ENCODE results near the gene RNF175. TPM values are rescaled to one million over a fixed set of nuclear protein-coding genes. Genes with fewer than 3 reads are reported as not detected.

The RNF175 gene
- total RNA-seq, 1 donor from 2014 or later: not detected

DNA sequence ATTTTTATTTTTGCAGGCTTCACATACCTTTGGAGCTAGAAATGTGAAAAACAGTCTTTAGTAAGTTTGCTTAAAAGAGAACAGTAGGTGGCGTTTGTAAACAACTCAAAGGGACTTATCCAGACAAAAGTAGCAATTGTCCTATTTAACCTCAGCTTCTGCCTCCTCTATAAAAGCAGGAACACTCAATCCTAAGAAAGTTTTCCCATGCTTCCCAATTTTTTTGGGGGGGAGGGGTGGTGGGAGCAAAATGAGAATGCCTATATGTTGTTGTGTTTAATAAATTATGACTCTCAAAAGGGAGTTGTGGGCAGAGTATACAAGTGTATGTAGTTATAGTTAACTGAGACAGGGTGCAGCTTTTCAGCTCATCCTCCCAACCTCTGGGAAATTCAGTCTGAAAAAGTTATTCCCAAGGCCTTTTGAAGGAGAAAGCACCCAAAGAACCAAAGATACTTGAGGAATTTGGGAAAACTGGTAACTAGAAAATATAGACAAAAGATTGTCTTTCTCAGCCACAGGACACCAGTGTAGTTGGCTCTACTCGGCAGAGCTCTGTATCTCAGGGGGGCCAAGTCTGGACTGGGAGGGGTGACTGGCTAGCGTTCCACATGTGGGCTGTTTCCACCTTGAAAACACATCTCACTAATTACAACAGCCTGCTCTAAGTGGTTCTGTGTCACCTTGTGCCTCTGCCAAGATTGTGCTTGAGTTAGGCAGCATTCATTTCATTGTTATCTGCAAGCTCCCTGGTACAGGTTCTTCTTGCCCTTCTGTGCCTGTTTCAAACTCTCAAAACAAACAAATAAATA lies 26.3 kb upstream of the RNF175 start:
- intact Hi-C loops (cut with micrococcal nuclease): loop anchor here (5.0 to 10.0 kb wide), 3 partner anchors 239 to 721 kb away; partner anchors contain the start of gene DCHS2

DNA sequence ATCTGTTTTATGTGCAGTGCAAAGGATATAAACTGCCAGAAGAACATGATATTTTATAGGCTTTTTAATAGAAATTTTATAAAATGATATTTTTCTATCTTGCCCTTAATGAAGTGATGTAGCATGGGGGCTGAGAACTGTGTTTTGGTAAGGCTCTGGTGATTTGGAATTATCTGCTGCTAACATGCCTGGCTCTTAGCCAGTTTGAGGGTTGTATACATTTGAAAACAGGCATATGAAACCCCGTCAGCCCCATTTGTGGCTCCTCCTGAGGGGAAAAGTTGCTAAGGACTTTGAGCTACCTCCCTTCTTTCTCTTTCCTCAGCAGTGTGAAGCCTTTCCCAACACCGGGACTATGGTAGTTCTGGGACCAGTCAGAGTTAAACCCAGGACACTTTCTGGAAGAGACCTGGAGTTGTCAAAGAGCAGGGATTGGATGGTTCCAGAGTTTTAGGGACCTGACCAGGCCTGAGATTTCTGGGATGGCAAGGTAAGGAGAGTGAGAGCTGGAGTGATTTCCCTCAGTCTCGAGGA lies 24.4 kb upstream of the RNF175 start:
- intact Hi-C loops (cut with micrococcal nuclease): loop anchor here (10.0 kb wide), 1 partner anchor 241 kb away; no protein-coding TSS in a partner anchor

DNA sequence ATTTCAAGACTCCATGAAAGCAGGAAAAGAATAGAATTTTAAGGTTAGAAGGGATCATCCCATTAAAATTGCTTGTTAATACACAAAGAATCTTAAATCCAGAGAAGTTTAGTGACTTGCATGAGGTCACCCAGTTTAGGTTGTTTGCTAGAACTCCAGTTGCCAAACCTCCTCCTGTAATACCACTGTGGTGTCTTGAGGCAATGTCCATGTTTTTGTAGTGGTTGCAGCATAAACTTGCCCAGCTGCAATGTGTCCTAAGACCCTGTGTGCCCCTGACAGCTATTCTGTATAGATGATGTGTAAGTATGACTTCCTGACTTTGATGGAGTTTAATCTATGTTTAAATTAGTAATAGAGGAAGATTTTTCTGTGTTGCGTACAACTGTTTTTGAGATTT lies 22.8 kb upstream of the RNF175 start:
- intact Hi-C loops (cut with micrococcal nuclease): loop anchor here (10.0 kb wide), 1 partner anchor 242 kb away; no protein-coding TSS in a partner anchor

DNA sequence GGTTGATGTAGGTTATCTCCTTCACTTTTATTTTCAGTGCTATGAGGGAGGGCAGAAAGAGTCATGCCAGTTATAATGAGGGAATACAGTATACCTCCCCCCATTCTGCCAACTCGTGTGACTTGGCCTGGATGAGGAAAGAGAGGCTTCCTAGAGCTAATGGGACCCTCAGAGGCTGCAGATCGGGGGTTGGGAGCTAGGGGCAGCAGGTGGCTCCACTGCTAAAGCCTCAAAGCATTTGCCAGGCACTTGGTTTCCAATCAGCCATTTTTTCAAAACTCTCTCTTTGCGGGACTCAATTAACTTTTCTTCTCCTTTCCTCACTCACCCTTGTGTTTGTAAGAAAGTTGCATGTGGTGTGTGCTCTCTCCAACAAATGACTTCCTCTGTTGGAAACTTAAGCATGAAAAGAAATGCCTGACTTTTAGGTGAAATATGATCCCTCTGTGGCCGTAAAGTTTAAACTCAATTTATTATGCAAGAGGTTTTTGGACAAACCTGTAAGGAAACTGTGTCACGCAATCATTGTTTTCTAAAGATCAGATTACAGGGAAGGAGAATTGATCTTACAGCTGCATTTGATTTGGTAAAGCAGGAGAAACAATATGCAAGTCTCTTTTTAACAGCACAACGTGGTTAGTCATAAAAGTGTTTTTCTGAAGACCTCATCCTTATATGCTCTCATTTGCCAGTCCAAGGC lies 22.0 kb upstream of the RNF175 start:
- intact Hi-C loops (cut with micrococcal nuclease): loop anchor here (10.0 kb wide), 1 partner anchor 243 kb away; no protein-coding TSS in a partner anchor

DNA sequence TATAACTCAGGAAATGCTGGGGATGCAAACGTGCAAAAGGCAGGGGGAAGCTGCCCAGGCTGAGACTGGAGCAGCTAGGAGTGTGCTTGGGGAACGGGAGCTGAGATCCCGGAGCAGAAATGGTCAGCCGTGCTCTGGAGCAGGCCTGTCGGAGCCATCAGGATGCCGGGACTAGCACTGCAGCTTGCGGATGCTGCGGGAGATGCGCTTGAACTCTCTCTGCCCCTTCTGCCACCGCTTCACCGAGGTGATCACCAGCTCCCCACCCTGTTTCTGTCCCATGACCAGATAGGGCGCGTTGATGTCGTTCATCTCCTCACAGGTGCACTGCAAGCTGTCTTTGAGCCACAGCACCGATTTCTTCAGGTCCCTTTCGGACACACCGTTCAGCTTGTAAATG lies 21.5 kb upstream of the RNF175 start:
- intact Hi-C loops (cut with micrococcal nuclease): loop anchor here (10.0 kb wide), 1 partner anchor 244 kb away; no protein-coding TSS in a partner anchor

DNA sequence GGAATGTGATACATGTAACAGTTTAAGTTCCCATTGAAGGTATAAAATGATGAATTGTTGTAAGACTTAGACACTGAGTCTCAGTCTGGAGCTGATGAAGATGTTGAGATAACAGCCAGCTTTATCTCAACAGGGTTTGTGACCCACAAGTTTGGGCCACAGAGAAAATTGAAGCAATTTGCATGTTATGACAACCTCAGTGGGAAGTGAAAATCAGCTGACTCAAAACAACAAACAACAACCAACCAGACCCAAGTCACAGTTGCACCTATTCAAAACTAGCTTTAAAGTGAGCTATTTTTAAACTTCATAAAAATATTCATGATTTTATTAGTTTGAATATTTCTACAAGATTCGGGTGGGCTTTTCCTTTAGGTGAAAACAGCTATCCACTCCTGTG lies 21.1 kb upstream of the RNF175 start:
- intact Hi-C loops (cut with micrococcal nuclease): loop anchor here (10.0 kb wide), 1 partner anchor 244 kb away; no protein-coding TSS in a partner anchor

DNA sequence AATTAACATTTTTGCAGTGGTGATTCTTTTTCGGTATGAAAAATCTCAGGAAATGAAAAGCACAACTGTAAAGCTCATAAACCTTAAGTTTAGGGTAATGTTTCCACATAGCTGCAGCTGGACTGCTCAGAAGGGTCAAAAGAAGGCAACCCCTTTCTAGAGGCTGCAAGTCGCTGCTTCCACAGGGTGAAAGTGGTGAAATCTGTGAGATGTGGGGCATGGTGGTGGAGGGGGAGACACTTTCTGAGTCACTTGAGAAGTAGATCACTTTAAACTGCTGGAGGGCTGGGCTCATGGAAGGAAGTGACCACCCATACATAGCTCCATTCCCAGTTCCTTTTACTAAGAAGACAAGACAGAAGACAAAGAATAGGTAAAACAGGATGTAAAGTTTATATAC lies 20.4 kb upstream of the RNF175 start:
- intact Hi-C loops (cut with micrococcal nuclease): loop anchor here (10.0 kb wide), 1 partner anchor 245 kb away; no protein-coding TSS in a partner anchor

DNA sequence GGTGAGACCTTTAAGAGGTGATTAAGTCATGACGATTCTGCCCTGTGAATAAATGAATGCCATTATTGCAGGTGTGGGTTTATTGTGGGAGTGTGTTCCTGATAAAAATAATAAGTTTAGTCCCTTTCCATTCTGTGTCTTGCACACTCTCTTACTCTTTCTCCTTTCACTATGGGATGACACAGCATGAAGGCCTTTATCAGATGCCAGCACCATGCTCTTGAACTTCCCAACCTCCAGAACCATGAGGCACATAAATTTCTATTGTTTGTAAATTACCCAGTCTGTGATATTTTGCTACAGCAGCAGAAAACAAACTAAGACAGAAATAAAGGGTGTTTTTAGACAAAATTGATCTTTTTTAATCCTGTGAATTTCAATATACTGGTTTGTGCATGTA lies 18.6 kb upstream of the RNF175 start:
- intact Hi-C loops (cut with micrococcal nuclease): no loop called here

DNA sequence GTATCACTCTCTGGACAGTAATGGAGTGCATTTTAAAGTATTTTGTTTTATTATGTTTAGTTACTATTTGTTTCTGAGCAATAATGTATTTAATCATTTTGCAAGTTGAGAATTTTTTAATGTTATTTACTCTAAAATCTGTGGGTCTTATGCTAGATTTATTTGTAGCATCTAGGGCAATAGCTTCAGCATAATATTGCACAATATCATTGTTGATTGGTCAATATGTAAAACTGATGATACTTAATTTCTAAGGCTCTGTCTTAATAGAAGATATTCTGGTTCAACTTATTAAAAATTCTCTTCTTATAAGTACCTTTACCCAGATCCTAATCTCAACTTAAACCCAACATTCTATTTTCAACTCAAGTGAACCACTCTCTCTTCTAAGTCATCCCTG lies 17.6 kb upstream of the RNF175 start:
- intact Hi-C loops (cut with micrococcal nuclease): no loop called here

DNA sequence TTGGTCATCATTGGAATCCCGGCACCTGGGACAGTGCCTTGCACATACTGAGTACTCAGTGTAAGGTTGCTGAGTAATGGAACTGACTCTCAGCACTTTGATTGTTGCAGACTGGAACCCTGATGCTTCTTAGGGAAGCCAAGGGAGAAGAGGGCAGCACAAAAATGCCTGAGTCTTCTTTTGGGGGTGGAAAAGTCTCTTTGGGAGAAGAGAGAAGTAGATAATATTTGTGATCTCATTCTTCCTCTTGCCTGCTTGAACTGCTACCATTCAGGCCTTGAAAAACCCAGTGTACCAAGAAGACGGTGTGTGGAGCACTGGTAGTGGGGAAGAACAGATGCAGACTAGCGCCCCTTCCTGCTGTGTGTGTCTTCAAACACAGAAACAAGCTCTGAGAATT lies 16.8 kb upstream of the RNF175 start:
- intact Hi-C loops (cut with micrococcal nuclease): no loop called here

DNA sequence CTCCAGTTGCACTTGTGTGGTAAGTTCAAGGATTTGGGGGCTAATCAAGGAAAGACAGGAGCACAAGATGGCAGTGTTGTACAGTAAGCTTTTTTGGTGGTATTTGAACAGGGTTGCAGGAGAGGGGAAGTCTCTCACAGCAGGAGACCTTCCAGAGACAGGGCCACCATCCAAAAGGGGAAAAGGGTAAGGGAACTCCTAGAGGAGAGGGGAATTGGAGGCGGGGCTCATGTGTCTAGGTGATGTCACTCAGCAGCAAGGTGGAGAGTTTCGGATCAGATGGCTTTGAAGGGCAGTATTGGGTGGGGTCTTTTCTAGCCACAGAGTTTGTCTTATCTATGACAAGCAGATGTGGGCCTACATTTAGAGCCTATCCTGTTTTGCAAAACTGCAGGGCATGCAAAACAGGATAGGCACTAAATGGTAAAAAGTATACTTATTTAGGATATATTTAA lies 13.4 kb upstream of the RNF175 start:
- intact Hi-C loops (cut with micrococcal nuclease): no loop called here

DNA sequence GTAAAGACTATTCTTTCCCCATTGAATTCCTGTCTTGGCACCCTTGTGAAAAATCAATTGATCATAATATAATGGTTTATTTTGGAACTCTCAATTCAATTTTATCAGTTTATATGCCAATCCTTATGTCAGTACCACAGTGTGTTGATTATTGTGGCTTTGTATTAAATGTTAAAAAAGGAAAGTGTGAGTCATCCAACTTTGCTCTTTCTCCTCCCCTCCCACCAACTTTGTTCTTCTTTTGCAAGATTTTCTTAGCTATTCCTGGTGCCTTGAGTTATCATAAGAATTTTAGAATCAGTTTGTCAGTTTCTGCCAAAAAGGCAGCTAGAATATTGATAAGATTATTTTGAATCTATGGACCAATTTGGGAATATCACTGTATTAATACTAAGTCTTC lies 11.2 kb upstream of the RNF175 start:
- intact Hi-C loops (cut with micrococcal nuclease): no loop called here

DNA sequence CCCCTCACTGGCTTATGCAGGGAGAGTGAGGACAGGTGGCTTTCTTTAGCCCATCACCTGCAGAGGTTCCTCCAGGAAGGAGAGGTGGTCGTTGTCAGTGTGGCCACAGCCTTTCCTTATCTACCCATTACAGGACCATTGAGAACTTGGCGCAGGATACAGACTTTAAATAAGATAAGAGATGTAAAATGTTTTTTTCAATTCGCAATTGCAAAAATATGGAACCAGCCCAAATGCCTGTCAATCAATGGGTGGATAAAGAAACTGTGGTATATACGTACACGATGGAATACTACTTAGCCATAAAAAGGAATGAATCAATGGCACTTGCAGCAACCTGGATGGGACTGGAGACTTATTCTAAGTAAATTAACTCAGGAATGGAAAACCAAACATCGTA lies 6.9 kb upstream of the RNF175 start:
- intact Hi-C loops (cut with micrococcal nuclease): no loop called here

DNA sequence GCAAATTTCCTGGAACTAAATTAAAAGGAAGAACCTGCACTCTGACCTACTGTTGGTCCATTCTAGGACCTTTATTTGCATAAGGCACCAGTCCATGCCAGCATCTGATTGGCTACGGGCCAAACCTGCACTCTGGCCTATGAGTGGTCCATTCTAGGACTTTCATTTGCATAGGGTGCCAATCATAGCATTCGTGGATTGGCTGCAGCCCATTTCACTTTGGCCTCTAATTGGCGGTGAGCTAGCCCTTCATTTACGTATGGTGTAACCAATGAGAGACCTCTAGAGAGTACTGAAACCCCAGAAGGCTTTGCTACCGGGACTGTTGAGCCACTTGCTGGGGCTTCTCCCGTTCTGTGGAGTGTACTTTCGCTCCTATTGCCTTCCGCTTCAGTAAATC lies 6.1 kb upstream of the RNF175 start:
- intact Hi-C loops (cut with micrococcal nuclease): no loop called here

DNA sequence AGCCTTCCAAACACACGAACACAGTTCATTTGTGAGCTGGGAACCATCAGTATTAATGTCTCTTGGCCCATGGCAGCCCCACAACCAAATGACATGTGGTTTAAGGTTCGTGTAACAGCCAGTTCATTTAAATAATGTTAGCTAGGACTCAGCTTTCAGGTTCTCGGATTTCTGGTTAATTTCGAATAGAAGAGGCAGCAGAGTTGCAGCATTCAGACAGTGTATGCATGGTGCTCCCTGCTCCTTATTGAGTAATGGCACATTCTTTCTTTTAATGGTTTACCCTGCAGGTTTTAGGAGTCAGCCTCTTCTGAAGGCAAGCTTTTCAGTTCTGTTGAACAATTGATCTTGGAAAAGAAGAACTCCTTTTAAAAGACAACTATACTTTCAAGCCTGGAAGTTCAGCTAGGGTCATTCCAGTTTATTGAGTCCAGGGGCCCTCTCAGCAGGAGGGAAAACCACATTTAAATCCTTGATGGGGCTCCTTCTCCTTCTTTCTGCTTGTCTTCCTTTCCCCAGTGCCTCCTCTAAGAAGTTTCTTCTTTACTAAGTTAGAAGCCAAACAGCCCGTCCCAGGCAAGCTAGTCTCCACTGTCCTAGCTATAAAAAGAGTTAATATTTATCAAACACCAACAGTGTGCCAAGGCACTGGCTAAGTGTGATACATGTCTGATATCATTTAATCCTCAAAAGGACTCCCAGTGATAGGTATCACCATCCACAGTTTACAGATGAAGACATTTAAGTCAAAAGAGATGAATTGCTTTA lies 5.0 kb upstream of the RNF175 start:
- intact Hi-C loops (cut with micrococcal nuclease): no loop called here

DNA sequence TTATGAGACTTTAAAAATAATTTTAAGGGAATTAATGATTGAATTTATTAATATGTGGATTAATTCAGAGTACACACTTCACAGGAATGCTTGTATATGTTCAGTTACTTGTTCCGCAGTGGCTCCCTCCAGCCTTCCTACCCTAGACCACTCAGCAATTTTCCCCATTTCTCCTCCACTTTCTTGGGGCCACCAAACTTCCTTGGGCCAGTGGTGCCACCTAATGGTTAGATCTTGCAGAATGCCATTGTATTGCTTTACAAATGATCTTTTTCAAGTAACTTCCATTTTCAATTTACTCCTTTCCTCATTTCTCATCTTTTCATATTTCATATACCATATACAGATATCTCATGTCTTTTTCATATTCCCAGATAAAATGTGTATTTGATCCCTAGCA lies 3.6 kb upstream of the RNF175 start:
- intact Hi-C loops (cut with micrococcal nuclease): no loop called here

DNA sequence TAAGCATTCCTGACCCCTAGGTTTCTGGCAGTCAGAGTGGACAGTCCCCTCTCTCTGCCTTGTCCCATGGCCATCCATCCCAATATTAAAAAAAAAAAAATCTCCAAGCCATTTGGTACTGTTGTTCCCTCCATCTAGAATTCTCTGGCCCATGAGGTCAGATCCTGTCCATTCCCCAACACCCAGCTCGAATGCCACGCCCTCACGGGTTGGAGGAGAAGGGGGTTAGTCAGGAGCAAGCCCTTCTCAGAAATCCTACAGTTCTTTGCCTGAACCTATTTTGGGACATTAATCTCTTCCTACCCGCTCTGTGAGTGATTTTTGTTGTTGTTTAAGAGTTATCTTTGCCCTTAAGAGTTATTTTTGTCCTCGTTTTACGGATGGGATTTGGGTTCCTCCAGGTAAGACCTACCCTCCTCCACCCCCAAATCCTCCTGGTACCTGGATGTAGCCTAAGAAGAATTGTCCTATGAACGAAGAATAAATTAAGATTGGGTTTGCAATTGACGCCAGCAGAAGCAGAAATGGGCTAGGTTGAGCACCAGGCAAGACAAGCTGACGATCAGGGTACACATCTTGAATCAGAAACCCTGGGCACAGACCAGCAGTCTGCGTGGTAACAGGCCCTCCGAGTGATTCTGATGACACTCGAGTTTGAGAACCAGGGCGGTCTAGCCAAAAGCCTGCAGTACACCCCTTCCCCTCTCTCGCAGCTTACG lies 977 bp downstream of the RNF175 start:
- intact Hi-C loops (cut with micrococcal nuclease): no loop called here

DNA sequence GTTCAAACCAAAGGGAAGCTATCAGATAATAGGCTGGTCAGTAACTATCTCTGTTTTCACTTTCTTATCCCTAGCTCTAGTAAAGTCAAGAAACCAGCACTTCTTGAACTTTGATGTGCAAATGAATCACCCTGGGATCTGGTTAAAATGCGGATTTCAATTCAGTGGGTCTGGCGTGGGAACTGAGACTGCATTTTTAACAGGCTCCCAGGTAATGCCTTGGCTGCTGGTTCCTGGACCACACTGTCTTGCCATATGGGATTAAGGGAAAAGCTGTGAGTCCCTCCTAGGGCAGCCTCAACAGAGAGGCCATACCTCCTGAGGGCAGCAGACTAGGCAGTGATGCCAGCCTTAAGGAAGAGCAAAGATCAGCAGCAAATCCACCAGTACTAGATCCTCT lies 1.7 kb downstream of the RNF175 start:
- intact Hi-C loops (cut with micrococcal nuclease): no loop called here

DNA sequence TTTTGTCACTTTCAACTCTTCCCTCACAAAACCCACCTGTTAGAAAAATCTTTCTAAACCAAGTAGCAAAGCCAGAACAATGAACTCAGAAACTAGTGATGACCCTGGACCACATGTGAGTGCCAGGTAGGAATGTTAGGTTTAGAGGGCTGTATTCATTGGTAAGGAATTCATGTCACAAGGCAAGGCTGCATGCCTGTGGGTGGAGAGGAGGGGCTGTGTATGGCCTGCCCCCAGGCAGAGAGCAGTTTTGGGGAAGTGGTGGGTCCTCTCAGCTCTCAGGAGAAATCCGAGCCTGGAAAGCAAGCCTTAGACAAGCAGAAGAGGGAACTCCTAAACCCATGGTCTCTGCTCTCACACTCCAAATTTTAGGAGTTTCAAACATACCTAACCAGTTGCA lies 2.4 kb downstream of the RNF175 start:
- intact Hi-C loops (cut with micrococcal nuclease): no loop called here

DNA sequence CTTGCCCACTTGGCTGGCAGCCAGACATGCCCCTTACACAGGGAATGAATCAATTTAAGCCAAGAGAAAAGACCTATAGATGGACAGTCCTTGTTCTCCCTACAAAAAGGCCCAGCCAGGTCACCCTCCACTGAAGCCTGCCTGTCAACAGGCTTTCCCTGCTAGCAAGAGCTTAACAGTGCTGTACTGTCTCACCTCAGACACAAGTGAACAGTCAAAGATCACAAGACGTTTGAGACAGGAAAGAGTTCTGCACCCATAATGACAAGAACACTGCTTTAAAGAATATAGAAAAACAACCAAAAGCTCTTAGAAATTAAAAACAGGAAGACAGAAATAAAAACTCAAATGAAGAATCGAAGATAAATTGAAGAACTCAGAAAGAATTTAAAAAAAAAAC lies 4.6 kb downstream of the RNF175 start:
- intact Hi-C loops (cut with micrococcal nuclease): no loop called here

Measured in T-helper 2 cell treated with Interferon-gamma antibody and Interleukin-4, amounts not matched to agents 100 ng/mL and 5 ng/mL, for 36 hours (primary cell).